Measurements from ENCODE around the gene PSTPIP2. TPM values are rescaled to one million over a fixed set of nuclear protein-coding genes. Genes with fewer than 3 reads are reported as not detected.

The PSTPIP2 gene
- total RNA-seq, 1 experiment from 2014 or later, result 1.9 TPM

DNA sequence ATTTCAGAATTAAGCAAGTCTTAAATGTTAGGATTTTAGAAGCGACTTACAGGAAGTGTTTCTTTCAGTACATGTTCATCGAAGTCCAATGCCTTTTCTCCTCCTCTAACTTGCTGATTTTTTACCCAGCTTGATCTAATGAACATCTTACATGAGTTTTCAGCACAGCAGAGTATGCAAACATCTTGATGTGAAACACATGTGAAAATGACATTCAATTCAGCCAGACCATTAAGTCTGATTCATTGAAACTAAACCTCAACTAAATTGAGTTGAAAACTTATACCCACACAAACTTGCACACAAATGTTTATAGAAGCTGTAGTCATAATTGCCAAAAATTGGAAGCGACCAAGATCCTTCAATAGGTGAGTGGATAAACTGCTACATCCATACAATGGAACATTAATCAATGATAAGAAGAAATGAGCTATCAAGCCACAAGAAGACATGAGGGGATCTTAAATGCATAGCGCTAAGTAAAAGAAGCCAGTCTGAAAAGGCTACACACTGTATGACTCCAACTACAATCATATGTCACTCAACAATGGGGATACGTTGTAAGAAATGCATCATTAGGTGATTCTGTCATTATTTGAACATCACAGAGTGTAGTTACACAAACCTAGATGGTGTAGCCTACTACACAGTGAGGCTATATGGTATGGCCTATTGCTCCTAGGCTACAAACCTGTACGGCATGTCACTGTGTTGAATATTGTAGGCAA is 18.5 kb downstream of the PSTPIP2 start (continued):
- TF ChIP-seq, protein P1, sequence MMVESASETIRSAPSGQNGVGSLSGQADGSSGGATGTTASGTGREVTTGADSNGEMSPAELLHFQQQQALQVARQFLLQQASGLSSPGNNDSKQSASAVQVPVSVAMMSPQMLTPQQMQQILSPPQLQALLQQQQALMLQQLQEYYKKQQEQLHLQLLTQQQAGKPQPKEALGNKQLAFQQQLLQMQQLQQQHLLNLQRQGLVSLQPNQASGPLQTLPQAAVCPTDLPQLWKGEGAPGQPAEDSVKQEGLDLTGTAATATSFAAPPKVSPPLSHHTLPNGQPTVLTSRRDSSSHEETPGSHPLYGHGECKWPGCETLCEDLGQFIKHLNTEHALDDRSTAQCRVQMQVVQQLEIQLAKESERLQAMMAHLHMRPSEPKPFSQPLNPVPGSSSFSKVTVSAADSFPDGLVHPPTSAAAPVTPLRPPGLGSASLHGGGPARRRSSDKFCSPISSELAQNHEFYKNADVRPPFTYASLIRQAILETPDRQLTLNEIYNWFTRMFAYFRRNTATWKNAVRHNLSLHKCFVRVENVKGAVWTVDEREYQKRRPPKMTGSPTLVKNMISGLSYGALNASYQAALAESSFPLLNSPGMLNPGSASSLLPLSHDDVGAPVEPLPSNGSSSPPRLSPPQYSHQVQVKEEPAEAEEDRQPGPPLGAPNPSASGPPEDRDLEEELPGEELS (CRISPR knock-in tag; IDR thresholded peaks at IDR 0.05), result no peak

DNA sequence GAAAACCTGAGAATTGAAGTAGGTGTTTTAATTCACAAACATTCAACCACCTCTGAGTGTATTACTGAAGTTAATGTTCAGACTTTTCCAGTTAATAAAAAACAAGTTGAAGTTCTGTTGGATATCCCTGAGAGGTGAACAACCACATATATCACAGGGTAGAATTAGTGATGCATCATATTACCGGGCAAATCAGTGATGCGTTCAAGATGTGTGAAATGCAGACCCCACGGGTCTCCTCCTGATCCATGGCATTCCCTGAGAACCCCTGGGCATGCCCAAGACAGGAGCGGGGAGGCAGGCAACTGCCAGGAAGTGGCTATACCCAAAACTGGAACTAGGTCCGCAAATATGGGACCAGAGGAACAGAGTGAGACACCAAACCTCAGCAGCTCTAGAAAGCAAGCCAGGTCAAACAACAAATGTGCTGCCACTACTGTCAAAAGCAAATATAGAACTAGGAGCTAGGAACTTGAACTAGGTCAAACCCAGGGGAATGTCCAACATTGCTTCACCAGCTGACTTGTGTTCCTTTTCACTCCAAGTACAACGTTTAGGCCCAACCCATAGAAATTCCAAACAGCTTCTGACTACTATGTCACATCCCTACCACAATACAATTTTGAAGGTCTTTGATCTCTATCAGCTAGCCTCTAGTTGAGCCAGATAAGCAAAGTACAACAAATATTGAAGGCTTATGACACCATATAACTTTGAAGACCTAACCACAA is 20.2 kb downstream of the PSTPIP2 start:
- no peak for TF ChIP-seq ZNF423 (CRISPR knock-in tag; IDR thresholded peaks at IDR 0.05)
- peak; percentile 37; the same call in 1 of the 2 replicates for TF ChIP-seq GABPB1 (CRISPR knock-in tag; IDR thresholded peaks at IDR 0.05)
- no peak for TF ChIP-seq JAZF1 (CRISPR knock-in tag; IDR thresholded peaks at IDR 0.05)
- H3K27me3 Mint-ChIP-seq (ENCODE audit: low read depth), result no peaks in the 10 kb centered on the region
- DNase-seq (ENCODE audit: low spot score), result no peak
- H3K9me3 Mint-ChIP-seq, result no peaks in the 10 kb centered on the region
- no peak overlapping the region for H3K4me3 Mint-ChIP-seq
- H3K27ac Mint-ChIP-seq, result no peak overlapping the region
- POLR2A ChIA-PET, result interaction anchor here (0.6 kb wide), 1 partner anchor 13 kb away, joined by 3 read pairs; no protein-coding TSS in a partner anchor
- CTCF ChIA-PET, result no interaction called here
- no peaks in the 10 kb centered on the region for H3K4me1 Mint-ChIP-seq
- no peak for ATAC-seq
- no peaks in the 10 kb centered on the region for H3K36me3 Mint-ChIP-seq

DNA sequence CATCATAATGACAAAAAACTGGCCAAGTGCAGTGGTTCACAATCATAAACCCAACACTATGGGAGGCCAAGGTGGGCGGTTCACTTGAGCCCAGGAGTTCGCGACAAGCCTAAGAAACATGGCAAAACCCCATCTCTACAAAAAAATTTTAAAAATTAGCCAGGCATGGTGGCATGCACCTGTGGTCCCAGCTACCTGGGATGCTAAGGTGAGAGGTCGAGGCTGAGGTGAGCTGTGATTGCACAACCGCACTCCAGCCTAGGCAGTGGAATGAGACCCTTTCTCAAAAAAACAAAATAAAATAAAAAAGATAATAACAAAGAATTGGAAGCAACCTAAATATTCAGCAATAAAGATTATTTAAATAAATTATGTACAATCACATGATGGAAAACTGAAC is 21.8 kb downstream of the PSTPIP2 start:
- H3K4me3 Mint-ChIP-seq, result no peak overlapping the region
- no peaks in the 10 kb centered on the region for H3K9me3 Mint-ChIP-seq
- H3K36me3 Mint-ChIP-seq, result no peaks in the 10 kb centered on the region
- TF ChIP-seq MXD4 (CRISPR knock-in tag; IDR thresholded peaks at IDR 0.05; ENCODE audit: borderline replicate concordance) (no peak), HMGA2 (CRISPR knock-in tag; IDR thresholded peaks at IDR 0.05) (no peak), ZBTB21 (CRISPR knock-in tag; IDR thresholded peaks at IDR 0.05; ENCODE audit: borderline replicate concordance) (no peak), NR1H2 (CRISPR knock-in tag; IDR thresholded peaks at IDR 0.05) (no peak)
- TF ChIP-seq, protein P2, sequence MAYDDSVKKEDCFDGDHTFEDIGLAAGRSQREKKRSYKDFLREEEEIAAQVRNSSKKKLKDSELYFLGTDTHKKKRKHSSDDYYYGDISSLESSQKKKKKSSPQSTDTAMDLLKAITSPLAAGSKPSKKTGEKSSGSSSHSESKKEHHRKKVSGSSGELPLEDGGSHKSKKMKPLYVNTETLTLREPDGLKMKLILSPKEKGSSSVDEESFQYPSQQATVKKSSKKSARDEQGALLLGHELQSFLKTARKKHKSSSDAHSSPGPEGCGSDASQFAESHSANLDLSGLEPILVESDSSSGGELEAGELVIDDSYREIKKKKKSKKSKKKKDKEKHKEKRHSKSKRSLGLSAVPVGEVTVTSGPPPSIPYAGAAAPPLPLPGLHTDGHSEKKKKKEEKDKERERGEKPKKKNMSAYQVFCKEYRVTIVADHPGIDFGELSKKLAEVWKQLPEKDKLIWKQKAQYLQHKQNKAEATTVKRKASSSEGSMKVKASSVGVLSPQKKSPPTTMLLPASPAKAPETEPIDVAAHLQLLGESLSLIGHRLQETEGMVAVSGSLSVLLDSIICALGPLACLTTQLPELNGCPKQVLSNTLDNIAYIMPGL (CRISPR knock-in tag; IDR thresholded peaks at IDR 0.05), result no peak
- TF ChIP-seq, protein P3, sequence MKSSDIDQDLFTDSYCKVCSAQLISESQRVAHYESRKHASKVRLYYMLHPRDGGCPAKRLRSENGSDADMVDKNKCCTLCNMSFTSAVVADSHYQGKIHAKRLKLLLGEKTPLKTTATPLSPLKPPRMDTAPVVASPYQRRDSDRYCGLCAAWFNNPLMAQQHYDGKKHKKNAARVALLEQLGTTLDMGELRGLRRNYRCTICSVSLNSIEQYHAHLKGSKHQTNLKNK (CRISPR knock-in tag; IDR thresholded peaks at IDR 0.05), result no peak
- no peaks in the 10 kb centered on the region for H3K27me3 Mint-ChIP-seq (ENCODE audit: low read depth)
- ATAC-seq (no peak), DNase-seq (ENCODE audit: low spot score) (no peak)
- no peak overlapping the region for H3K27ac Mint-ChIP-seq
- ChIA-PET CTCF (no interaction called here), POLR2A (no interaction called here)
- H3K4me1 Mint-ChIP-seq, result no peaks in the 10 kb centered on the region

DNA sequence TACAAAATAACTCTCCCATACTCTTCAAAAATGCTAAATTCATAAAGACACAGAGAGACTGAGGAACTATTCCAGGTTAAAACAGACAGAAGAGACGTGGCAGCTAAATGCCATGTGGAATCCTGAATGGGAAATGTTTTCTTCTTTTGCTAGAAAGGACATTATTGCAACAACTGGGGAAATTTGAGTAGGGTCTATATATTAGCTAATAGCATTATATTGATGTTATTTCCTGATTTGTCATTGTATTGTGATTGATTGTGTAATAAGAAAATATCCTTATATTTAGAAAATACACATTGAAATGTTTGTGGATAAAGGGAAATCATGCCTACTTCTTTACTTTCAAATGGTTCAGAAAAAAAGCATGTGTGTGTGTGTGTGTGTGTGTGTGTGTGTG is 23.4 kb downstream of the PSTPIP2 start:
- ATAC-seq (no peak), DNase-seq (ENCODE audit: low spot score) (no peak)
- Mint-ChIP-seq H3K4me1 (no peaks in the 10 kb centered on the region), H3K4me3 (no peak overlapping the region), H3K27ac (no peak overlapping the region), H3K9me3 (no peaks in the 10 kb centered on the region), H3K36me3 (no peaks in the 10 kb centered on the region), H3K27me3 (ENCODE audit: low read depth) (no peaks in the 10 kb centered on the region)
- ChIA-PET POLR2A (no interaction called here), CTCF (no interaction called here)
- TF ChIP-seq, protein P4, sequence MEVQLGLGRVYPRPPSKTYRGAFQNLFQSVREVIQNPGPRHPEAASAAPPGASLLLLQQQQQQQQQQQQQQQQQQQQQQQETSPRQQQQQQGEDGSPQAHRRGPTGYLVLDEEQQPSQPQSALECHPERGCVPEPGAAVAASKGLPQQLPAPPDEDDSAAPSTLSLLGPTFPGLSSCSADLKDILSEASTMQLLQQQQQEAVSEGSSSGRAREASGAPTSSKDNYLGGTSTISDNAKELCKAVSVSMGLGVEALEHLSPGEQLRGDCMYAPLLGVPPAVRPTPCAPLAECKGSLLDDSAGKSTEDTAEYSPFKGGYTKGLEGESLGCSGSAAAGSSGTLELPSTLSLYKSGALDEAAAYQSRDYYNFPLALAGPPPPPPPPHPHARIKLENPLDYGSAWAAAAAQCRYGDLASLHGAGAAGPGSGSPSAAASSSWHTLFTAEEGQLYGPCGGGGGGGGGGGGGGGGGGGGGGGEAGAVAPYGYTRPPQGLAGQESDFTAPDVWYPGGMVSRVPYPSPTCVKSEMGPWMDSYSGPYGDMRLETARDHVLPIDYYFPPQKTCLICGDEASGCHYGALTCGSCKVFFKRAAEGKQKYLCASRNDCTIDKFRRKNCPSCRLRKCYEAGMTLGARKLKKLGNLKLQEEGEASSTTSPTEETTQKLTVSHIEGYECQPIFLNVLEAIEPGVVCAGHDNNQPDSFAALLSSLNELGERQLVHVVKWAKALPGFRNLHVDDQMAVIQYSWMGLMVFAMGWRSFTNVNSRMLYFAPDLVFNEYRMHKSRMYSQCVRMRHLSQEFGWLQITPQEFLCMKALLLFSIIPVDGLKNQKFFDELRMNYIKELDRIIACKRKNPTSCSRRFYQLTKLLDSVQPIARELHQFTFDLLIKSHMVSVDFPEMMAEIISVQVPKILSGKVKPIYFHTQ (CRISPR knock-in tag; IDR thresholded peaks at IDR 0.05), result no peak
- TF ChIP-seq NFYB (CRISPR knock-in tag; conservative IDR thresholded peaks at IDR 0.05; ENCODE audit: low read depth), result no peak
- no peak for TF ChIP-seq SOX15 (CRISPR knock-in tag; IDR thresholded peaks at IDR 0.05)
- TF ChIP-seq KAT7 (CRISPR knock-in tag; IDR thresholded peaks at IDR 0.05; ENCODE audit: borderline replicate concordance), result no peak
- TF ChIP-seq FOXJ3 (CRISPR knock-in tag; IDR thresholded peaks at IDR 0.05; ENCODE audit: borderline replicate concordance), result no peak
- TF ChIP-seq, protein P5, sequence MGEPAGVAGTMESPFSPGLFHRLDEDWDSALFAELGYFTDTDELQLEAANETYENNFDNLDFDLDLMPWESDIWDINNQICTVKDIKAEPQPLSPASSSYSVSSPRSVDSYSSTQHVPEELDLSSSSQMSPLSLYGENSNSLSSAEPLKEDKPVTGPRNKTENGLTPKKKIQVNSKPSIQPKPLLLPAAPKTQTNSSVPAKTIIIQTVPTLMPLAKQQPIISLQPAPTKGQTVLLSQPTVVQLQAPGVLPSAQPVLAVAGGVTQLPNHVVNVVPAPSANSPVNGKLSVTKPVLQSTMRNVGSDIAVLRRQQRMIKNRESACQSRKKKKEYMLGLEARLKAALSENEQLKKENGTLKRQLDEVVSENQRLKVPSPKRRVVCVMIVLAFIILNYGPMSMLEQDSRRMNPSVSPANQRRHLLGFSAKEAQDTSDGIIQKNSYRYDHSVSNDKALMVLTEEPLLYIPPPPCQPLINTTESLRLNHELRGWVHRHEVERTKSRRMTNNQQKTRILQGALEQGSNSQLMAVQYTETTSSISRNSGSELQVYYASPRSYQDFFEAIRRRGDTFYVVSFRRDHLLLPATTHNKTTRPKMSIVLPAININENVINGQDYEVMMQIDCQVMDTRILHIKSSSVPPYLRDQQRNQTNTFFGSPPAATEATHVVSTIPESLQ (CRISPR knock-in tag; IDR thresholded peaks at IDR 0.05), result no peak
- no peak for TF ChIP-seq EMX1 (CRISPR knock-in tag; IDR thresholded peaks at IDR 0.05)
- TF ChIP-seq ESRRA (CRISPR knock-in tag; IDR thresholded peaks at IDR 0.05; ENCODE audit: borderline replicate concordance), result no peak
- TF ChIP-seq SMAD4 (CRISPR knock-in tag; IDR thresholded peaks at IDR 0.05), result no peak
- TF ChIP-seq, protein P2 (CRISPR knock-in tag; IDR thresholded peaks at IDR 0.05), result no peak
